A549 treated with Mapracorat at 1 μM for 4 hours (cell line): ENCODE results near the gene KCNQ2. TPM values are rescaled to one million over a fixed set of nuclear protein-coding genes. Genes with fewer than 3 reads are reported as not detected.

Source experiments
- total RNA-seq: library from RNA; stranded (reverse); fragments of 200-300 nt; extraction: Qiagen RNA extraction; gene quantifications from 5 replicates; pipeline ENCODE4 v1.2.3, GENCODE V29; 2022

Gene KCNQ2
- 0.21 to 0.72 TPM (median 0.57 TPM) in 5 replicates for total RNA-seq

DNA sequence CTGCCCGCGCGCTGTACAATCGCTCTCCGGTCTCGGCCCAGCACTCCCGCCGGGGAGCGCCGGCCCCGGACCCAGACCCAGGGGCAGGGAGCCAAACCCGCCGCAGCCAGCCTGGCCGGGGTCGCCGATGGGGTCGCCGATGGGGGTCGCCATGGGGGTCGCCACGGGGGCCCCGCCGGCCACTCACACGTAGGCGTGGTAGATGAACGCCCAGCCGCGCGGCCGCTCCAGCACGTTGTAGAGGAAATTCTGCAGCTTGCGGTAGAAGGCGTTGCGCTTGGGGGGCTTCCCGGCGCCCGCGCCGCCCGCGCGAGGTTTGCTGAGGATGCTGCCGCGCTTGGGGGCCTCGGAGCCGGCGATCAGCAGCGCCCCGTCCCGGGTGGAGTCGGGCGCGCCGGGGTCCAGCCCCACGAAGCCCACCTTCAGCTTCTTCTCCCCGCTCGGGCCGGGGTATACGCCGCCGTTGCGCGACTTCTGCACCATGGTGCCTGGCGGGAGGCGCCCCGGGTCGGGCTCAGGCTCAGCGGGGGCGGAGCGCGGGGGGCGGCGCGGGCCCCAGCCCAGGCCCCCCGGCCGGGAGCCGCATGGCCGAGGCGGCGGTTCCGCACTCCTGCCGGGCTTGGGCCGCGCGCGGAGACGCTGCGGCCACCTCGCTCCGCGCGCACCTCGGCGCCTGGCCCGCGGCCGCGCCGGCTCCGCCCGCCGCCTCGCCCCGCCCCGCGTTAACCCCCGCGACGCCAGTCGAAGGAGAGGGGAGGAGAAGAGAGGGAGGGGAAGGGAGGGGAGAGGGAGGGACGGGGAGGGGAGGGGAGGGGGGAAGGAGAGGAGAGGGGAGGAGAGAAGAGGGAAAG lies at the start of gene KCNQ2:
KCNQ2 (minus strand) TSS at position 675 of the 851 bp plus-strand sequence; CDS start at position 483, 192 bp downstream.

DNA sequence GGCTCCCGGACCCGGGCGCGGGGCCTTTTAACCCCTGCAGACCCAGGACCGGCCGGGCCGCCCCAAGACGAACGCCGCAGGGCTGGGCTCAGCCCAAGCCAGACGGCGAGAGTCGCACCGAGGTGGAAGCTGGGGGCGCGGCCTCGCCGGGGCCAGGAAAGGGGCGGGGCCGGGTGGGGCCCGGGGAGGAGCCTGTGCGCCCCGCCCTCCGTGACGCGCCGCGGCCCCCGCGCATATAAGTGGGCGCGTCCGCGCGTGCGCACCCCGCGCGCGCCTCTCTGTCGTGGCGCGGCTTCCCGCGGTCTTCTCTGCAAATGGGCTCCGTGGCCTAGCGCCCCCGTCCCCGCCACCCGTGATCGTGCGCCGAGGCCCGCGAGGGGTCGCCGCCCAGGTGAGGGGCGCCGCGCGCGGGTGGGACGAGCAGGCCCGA lies 48.1 kb upstream of the KCNQ2 start, which contains the start of gene PPDPF:
PPDPF (plus strand) TSS at position 262 of the 430 bp plus-strand sequence. CDS start 544 bp downstream, outside the sequence.

GRCh38 chr20:63498960-63499337 lies 26.5 kb upstream of the KCNQ2 start, which contains the start of gene EEF1A2:
TSS of gene EEF1A2 (minus strand) at chr20:63499083. CDS start at chr20:63497763, 1,320 bp downstream.

GRCh38 chr20:63360850-63361518 lies 111.5 kb downstream of the KCNQ2 start, which contains the start of gene CHRNA4:
TSS of gene CHRNA4 (minus strand) at chr20:63361349. CDS start at chr20:63361165, 184 bp downstream.

Other genes starting within 250 kb of the KCNQ2 start
- 2.2 to 3.6 TPM (median 3.0 TPM) in 5 replicates for gene BIRC7, start 236.8 kb downstream of the KCNQ2 start, total RNA-seq
- 4.4 to 8.3 TPM (median 5.2 TPM) in 5 replicates for gene NKAIN4, start 218.2 kb downstream of the KCNQ2 start, total RNA-seq
- 47.8 to 72.9 TPM (median 70.6 TPM) in 5 replicates for gene ARFGAP1, start 199.8 kb downstream of the KCNQ2 start, total RNA-seq
- 0.30 to 1.4 TPM (median 0.95 TPM) in 5 replicates for gene COL20A1, start 179.5 kb downstream of the KCNQ2 start, total RNA-seq
- gene CHRNA4, start 111.3 kb downstream of the KCNQ2 start, total RNA-seq, result 0.15 to 0.38 TPM (median 0.34 TPM) in 5 replicates
- gene EEF1A2, start 26.4 kb upstream of the KCNQ2 start, total RNA-seq, result 132 to 182 TPM (median 150 TPM) in 5 replicates
- 265 to 337 TPM (median 318 TPM) in 5 replicates for gene PPDPF, start 48.1 kb upstream of the KCNQ2 start, total RNA-seq
- gene PTK6, start 64.7 kb upstream of the KCNQ2 start, total RNA-seq, result 2.4 to 3.6 TPM (median 3.1 TPM) in 5 replicates
- 0.10 to 0.16 TPM in 2 of 5 replicates, not detected in the others for gene SRMS, start 75.1 kb upstream of the KCNQ2 start, total RNA-seq
- 0.18 to 0.46 TPM (median 0.25 TPM) in 5 replicates for gene FNDC11, start 81.5 kb upstream of the KCNQ2 start, total RNA-seq
- 15.8 to 24.2 TPM (median 22.2 TPM) in 5 replicates for gene HELZ2, start 101.6 kb upstream of the KCNQ2 start, total RNA-seq
- gene GMEB2, start 154.4 kb upstream of the KCNQ2 start, total RNA-seq, result 7.9 to 10.7 TPM (median 9.8 TPM) in 5 replicates
- 7.7 to 11.7 TPM (median 9.6 TPM) in 5 replicates for gene STMN3, start 180.8 kb upstream of the KCNQ2 start, total RNA-seq
- 3.4 to 10.0 TPM (median 7.0 TPM) in 5 replicates for gene RTEL1, start 185.7 kb upstream of the KCNQ2 start, total RNA-seq
- 0.35 to 1.5 TPM (median 0.93 TPM) in 5 replicates for gene TNFRSF6B, start 224.0 kb upstream of the KCNQ2 start, total RNA-seq
- gene ARFRP1, start 235.3 kb upstream of the KCNQ2 start, total RNA-seq, result 30.6 to 40.0 TPM (median 36.2 TPM) in 5 replicates
- gene ZGPAT, start 235.4 kb upstream of the KCNQ2 start, total RNA-seq, result 22.0 to 30.9 TPM (median 26.9 TPM) in 5 replicates